B cell (primary cell): ENCODE measurements around the gene PHLDA3. TPM values are rescaled to one million over a fixed set of nuclear protein-coding genes. Genes with fewer than 3 reads are reported as not detected.

ENCODE experiments used
- ATAC-seq: fragments of 200-7000 bp; cut with Tn5 transposase; one replicate; pipeline ENCODE4 v1.10.0; 2021; ENCODE audit warnings: low read depth, mild to moderate bottlenecking, moderate number of reproducible peaks, moderate library complexity
- CTCF ChIA-PET: fragments of 350-600 bp; sonication (Branson Sonifier 250); formaldehyde crosslinking; loops from one replicate; lab custom pipeline; 2021; ENCODE audit warnings: antibody characterized with exemption, inconsistent platforms; lab: Charles Lee
- POLR2A ChIA-PET: fragments of 350-600 bp; sonication (Branson Sonifier 250); formaldehyde crosslinking; loops from one replicate; lab custom pipeline; 2021; ENCODE audit warnings: antibody characterized with exemption; lab: Charles Lee
- DNase-seq: peaks from one replicate; pipeline ENCODE4 v3.0.0; 2013
- H2AFZ ChIP-seq: 2 replicates; pipeline ENCODE4 v1.6.1; 2012; ENCODE audit warnings: mild to moderate bottlenecking, low read depth, low read length; ENCODE audit not compliant: insufficient read depth, poor library complexity, severe bottlenecking
- H3K27ac ChIP-seq, 2 donors: 1 replicate in 1 of 2; 2 replicates in 1 of 2; pipeline ENCODE4 v1.5.1; 2012 to 2013; ENCODE audit warnings: low read length in 2 of 2, mild to moderate bottlenecking in 2 of 2, moderate library complexity in 1 of 2
- H3K27me3 ChIP-seq, 4 experiments: fragments of 200-600 bp in 1 of 4; sonication (generic) in 1 of 4; replicated peaks in 1 of 4; 1 replicate in 2 of 4; 2 replicates in 2 of 4; pipeline versions ENCODE4 v1.6.1 to v1.7.0; 2013 to 2016; ENCODE audit warnings: low read length in 3 of 4, mild to moderate bottlenecking in 2 of 4, mixed read lengths in 1 of 4, moderate library complexity in 1 of 4; ENCODE audit not compliant: insufficient read depth in 4 of 4, control insufficient read depth in 3 of 4; ENCODE audit errors: control extremely low read depth in 1 of 4
- H3K36me3 ChIP-seq, 2 experiments: replicated peaks in 1 of 2; 1 replicate in 1 of 2; 2 replicates in 1 of 2; pipeline versions ENCODE4 v1.6.1 to v1.7.1; 2013; ENCODE audit warnings: low read length in 1 of 2; ENCODE audit not compliant: insufficient read depth in 2 of 2, control insufficient read depth in 1 of 2; ENCODE audit errors: control extremely low read depth in 1 of 2, extremely low read depth in 1 of 2
- H3K4me1 ChIP-seq, 2 donors: fragments of 200-600 bp in 1 of 2; sonication (generic) in 1 of 2; 1 replicate in 1 of 2; 2 replicates in 1 of 2; pipeline versions ENCODE4 v1.5.1 to v1.6.1; 2013 to 2017; ENCODE audit warnings: low read length in 2 of 2; ENCODE audit not compliant: control insufficient read depth in 2 of 2, insufficient read depth in 2 of 2
- H3K4me2 ChIP-seq: replicated peaks from 2 replicates; pipeline ENCODE3; 2012; ENCODE audit warnings: mild to moderate bottlenecking, low read depth, low read length; ENCODE audit not compliant: poor library complexity, severe bottlenecking
- H3K4me3 ChIP-seq, 5 experiments: fragments of 200-600 bp in 1 of 5; sonication (generic) in 1 of 5; 1 replicate in 3 of 5; 2 replicates in 2 of 5; pipeline versions ENCODE4 v1.5.1 to v1.7.0; 2011 to 2016; ENCODE audit warnings: low read length in 4 of 5, mild to moderate bottlenecking in 4 of 5, low read depth in 2 of 5, control low read depth in 1 of 5, moderate library complexity in 1 of 5; ENCODE audit not compliant: insufficient read depth in 1 of 5; ENCODE audit errors: control extremely low read depth in 1 of 5, extremely low read depth in 1 of 5
- H3K79me2 ChIP-seq: fragments of 200-600 bp; sonication (generic); one replicate; pipeline ENCODE4 v1.6.0; 2016; ENCODE audit warnings: low read length; ENCODE audit not compliant: control insufficient read depth, insufficient read depth
- H3K9ac ChIP-seq: fragments of 200-600 bp; sonication (generic); 2 replicates; pipeline ENCODE4 v1.6.1; 2017; ENCODE audit warnings: mild to moderate bottlenecking, low read length, moderate library complexity
- H3K9me3 ChIP-seq, 3 donors: one replicate each; pipeline versions ENCODE4 v1.6.1 to v1.7.1; 2013; ENCODE audit warnings: low read length in 2 of 3; ENCODE audit not compliant: control insufficient read depth in 2 of 3, insufficient read depth in 1 of 3; ENCODE audit errors: control extremely low read depth in 1 of 3
- H4K20me1 ChIP-seq: 2 replicates; pipeline ENCODE4 v1.6.0; 2012; ENCODE audit warnings: mild to moderate bottlenecking, low read length; ENCODE audit not compliant: insufficient read depth, control insufficient read depth, poor library complexity, severe bottlenecking
- H3K27ac Mint-ChIP-seq: one replicate; pipeline ENCODE4 v1.8.0; 2021; ENCODE audit warnings: mixed read lengths
- H3K27me3 Mint-ChIP-seq: one replicate; pipeline ENCODE4 v1.8.0; 2021; ENCODE audit warnings: mixed read lengths
- H3K4me1 Mint-ChIP-seq: one replicate; pipeline ENCODE4 v1.8.0; 2021; ENCODE audit warnings: mixed read lengths
- H3K4me3 Mint-ChIP-seq: one replicate; pipeline ENCODE4 v1.8.0; 2021; ENCODE audit warnings: mixed read lengths
- H3K9me3 Mint-ChIP-seq: one replicate; pipeline ENCODE4 v1.8.0; 2022; ENCODE audit warnings: mixed read lengths; ENCODE audit not compliant: insufficient read depth
- EZH2 ChIP-seq: IDR thresholded peaks from 2 replicates; pipeline ENCODE4 v1.6.1; 2012; ENCODE audit warnings: borderline replicate concordance, low read depth, mild to moderate bottlenecking, moderate library complexity, low read length; ENCODE audit not compliant: insufficient read depth, poor library complexity, severe bottlenecking
- WGBS: methylation state at CpG from one replicate; pipeline ENCODE4 v1.1.5; 2013; ENCODE audit warnings: missing lambda C conversion rate; ENCODE audit not compliant: insufficient coverage; 5-methylcytosine and 5-hydroxymethylcytosine counted together
- intact Hi-C: fragments of 100-400 bp; cut with micrococcal nuclease; formaldehyde crosslinking; loops from one replicate; pipeline ENCODE4 v1.10.0; 2022
- polyA plus RNA-seq: library from polyadenylated mRNA; depleted of rRNA; stranded (reverse); fragments of >200 nt; gene quantifications from 2 replicates; pipeline ENCODE4 v1.2.3, GENCODE V29; 2012
- total RNA-seq, 2 donors: library from RNA; stranded (reverse); fragments of 120-200 nt in 1 of 2; gene quantifications; 1 replicate in 1 of 2; 2 replicates in 1 of 2; pipeline versions ENCODE4 v1.2.3 to v1.2.4, GENCODE V29; 2013 to 2022
- TF ChIP-seq, protein P1 (sequence below): fragments of 200-600 bp; IDR thresholded peaks from one replicate; pipeline ENCODE4 v1.8.0; 2022; ENCODE audit warnings: antibody characterized with exemption, mild to moderate bottlenecking

PHLDA3 gene
- total and polyA plus RNA-seq, 2 donors (not counting 1 experiment from before 2014, with no cell fraction given) = 0.20 to 0.30 TPM

DNA sequence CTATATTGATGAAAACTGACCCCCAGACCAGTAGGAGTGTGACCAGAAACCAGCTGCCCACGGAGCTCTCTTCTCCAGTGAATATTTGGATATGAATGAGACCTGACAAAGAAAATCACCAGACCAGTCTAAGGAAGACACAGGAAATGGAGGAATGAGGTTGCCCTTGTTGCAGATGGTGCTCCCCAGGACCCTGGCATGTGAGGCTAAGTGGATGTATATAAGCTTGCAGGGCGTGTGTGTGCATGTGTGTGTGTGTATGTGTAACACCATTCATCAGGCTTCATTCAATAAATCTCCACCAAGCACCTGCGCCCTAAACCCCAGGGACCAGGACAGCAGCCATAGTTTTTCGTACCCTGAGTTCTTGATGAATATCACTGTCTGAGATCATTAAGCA lies 14.4 kb downstream of the PHLDA3 start:
- peaks cover 2 to 9% of the 10 kb centered on the region in 2 donors for H3K4me1 ChIP-seq
- no peak for DNase-seq
- intact Hi-C loops = no loop called here
- POLR2A ChIA-PET = no interaction called here
- Mint-ChIP-seq H3K27ac (no peak overlapping the region), H3K9me3 (no peaks in the 10 kb centered on the region), H3K27me3 (peaks cover 24% of the 10 kb centered on the region), H3K4me3 (no peak overlapping the region), H3K4me1 (no peaks in the 10 kb centered on the region)
- CTCF ChIA-PET = interaction anchor here (1.0 kb wide), 1 partner anchor 10 kb away, joined by 3 read pairs; no protein-coding TSS in a partner anchor
- H3K27me3 ChIP-seq = peaks cover 0 to 16% (median 0%) of the 10 kb centered on the region in 4 experiments
- H3K4me3 ChIP-seq = no peak overlapping the region
- H3K4me2 ChIP-seq = no peak overlapping the region
- peaks cover 0 to 5% (median 0%) of the 10 kb centered on the region in 3 donors for H3K9me3 ChIP-seq
- WGBS = 87% methylated on average over 3 of the region's 4 CpGs
- no peak for ATAC-seq
- TF ChIP-seq, protein P1, sequence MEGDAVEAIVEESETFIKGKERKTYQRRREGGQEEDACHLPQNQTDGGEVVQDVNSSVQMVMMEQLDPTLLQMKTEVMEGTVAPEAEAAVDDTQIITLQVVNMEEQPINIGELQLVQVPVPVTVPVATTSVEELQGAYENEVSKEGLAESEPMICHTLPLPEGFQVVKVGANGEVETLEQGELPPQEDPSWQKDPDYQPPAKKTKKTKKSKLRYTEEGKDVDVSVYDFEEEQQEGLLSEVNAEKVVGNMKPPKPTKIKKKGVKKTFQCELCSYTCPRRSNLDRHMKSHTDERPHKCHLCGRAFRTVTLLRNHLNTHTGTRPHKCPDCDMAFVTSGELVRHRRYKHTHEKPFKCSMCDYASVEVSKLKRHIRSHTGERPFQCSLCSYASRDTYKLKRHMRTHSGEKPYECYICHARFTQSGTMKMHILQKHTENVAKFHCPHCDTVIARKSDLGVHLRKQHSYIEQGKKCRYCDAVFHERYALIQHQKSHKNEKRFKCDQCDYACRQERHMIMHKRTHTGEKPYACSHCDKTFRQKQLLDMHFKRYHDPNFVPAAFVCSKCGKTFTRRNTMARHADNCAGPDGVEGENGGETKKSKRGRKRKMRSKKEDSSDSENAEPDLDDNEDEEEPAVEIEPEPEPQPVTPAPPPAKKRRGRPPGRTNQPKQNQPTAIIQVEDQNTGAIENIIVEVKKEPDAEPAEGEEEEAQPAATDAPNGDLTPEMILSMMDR = no peak
- no peak for TF ChIP-seq EZH2
- H3K27ac ChIP-seq = no peak overlapping the region
- no peaks in the 10 kb centered on the region for H4K20me1 ChIP-seq
- no peak overlapping the region for H2AFZ ChIP-seq
- no peaks in the 10 kb centered on the region for H3K36me3 ChIP-seq
- H3K79me2 ChIP-seq = no peaks in the 10 kb centered on the region
- H3K9ac ChIP-seq = no peak overlapping the region

DNA sequence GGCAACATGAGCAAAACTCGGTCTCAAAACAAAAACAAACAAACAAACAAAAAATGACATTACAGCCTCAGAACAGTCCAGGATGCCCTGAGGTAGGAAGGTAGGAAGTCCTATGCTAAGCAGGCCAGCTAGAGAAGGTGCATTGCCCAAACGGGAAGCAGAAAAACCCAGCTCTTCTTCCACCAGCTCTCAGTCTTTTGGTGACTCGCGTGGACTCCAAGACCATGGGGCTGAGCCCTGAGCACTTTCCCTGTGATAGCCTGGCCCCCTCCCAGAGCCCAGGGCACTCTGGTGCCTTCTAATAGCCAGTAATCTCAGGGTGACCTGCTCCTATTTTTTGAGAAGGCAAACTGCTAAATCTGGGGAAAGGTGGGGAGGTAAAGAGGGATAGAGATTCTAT lies 16.1 kb downstream of the PHLDA3 start:
- no peak for ATAC-seq
- Histone ChIP-seq H3K27me3 (peaks cover 0 to 16% (median 0%) of the 10 kb centered on the region in 4 experiments), H3K4me2 (no peak overlapping the region), H3K4me3 (no peak overlapping the region), H3K36me3 (no peaks in the 10 kb centered on the region), H4K20me1 (no peaks in the 10 kb centered on the region), H3K27ac (no peak overlapping the region), H3K9me3 (peaks cover 0 to 5% (median 0%) of the 10 kb centered on the region in 3 donors), H2AFZ (no peak overlapping the region), H3K4me1 (peaks cover 7 to 15% of the 10 kb centered on the region in 2 donors), H3K9ac (no peak overlapping the region), H3K79me2 (no peaks in the 10 kb centered on the region)
- no peak for DNase-seq
- intact Hi-C loops = no loop called here
- peaks cover 4% of the 10 kb centered on the region for H3K4me1 Mint-ChIP-seq
- ChIA-PET POLR2A (no interaction called here), CTCF (interaction anchor here (1.0 to 8.0 kb wide), 2 partner anchors 17 to 59 kb away, joined by 3 to 104 read pairs; no protein-coding TSS in a partner anchor)
- H3K9me3 Mint-ChIP-seq = no peaks in the 10 kb centered on the region
- no peak for TF ChIP-seq EZH2
- TF ChIP-seq, protein P1 = no peak
- H3K27me3 Mint-ChIP-seq = peaks cover 23% of the 10 kb centered on the region
- 81% methylated on average over 3 of the region's 4 CpGs for WGBS
- no peak overlapping the region for H3K4me3 Mint-ChIP-seq
- H3K27ac Mint-ChIP-seq = no peak overlapping the region
